Endothelial cell of umbilical vein (primary cell): ENCODE data around the gene GOLGA6L10. TPM values are rescaled to one million over a fixed set of nuclear protein-coding genes. Genes with fewer than 3 reads are reported as not detected.

Source experiments
- BruUV-seq: library from RNA; stranded (reverse); fragments of 400-500 nt; replicated peaks from 2 replicates; lab custom pipeline; 2021; lab: Mats Ljungman, UMichigan
- CTCF ChIA-PET: fragments of 300-600, 350-600 bp; sonication (Branson Sonifier 250); formaldehyde crosslinking; loops from one replicate; lab custom pipeline; 2021; ENCODE audit warnings: antibody characterized with exemption, inconsistent platforms; lab: Charles Lee
- POLR2A ChIA-PET: fragments of 300-600, 350-600 bp; sonication (Branson Sonifier 250); formaldehyde crosslinking; loops from one replicate; lab custom pipeline; 2021; ENCODE audit warnings: antibody characterized with exemption, inconsistent platforms; lab: Charles Lee
- DNase-seq: peaks from one replicate; pipeline ENCODE4 v3.0.0-alpha.2; 2011; ENCODE audit warnings: low read depth, low spot score
- FAIRE-seq: peaks from 2 replicates; lab custom pipeline; 2011; peaks lifted over from hg19 to GRCh38; lab: Jason Lieb, UNC
- H2AFZ ChIP-seq: 2 replicates; pipeline ENCODE4 v1.6.0; 2012; ENCODE audit warnings: low read depth, low read length, control low read depth, inconsistent platforms
- H3K27ac ChIP-seq: 2 replicates; pipeline ENCODE4 v1.5.1; 2011; ENCODE audit warnings: low read depth, mild to moderate bottlenecking, control low read depth, low read length, moderate library complexity; ENCODE audit not compliant: insufficient read depth
- H3K27me3 ChIP-seq, 2 experiments: 2 replicates each; pipeline versions ENCODE4 v1.6.0 to v1.6.1; 2011; ENCODE audit warnings: low read length in 2 of 2, mixed read lengths in 1 of 2; ENCODE audit not compliant: control insufficient read depth in 2 of 2, insufficient read depth in 2 of 2
- H3K36me3 ChIP-seq, 2 experiments: 2 replicates in 1 of 2; 3 replicates in 1 of 2; pipeline ENCODE4 v1.5.1; 2011; ENCODE audit warnings: low read length in 2 of 2, mild to moderate bottlenecking in 1 of 2, moderate library complexity in 1 of 2; ENCODE audit not compliant: control insufficient read depth in 2 of 2, insufficient read depth in 2 of 2; ENCODE audit errors: extremely low read depth in 1 of 2
- H3K4me1 ChIP-seq: 3 replicates; pipeline ENCODE4 v1.5.1; 2011; ENCODE audit warnings: mild to moderate bottlenecking, low read length; ENCODE audit not compliant: control insufficient read depth, insufficient read depth; ENCODE audit errors: extremely low read depth
- H3K4me2 ChIP-seq: 2 replicates; pipeline ENCODE4 v1.6.1; 2011; ENCODE audit warnings: low read length, control low read depth, mixed read lengths; ENCODE audit not compliant: insufficient read depth
- H3K4me3 ChIP-seq, 3 experiments: fragments of 200-600 bp in 1 of 3; sonication (generic), shearing (Covaris generic) in 1 of 3; replicated peaks in 1 of 3; 2 replicates each; pipeline ENCODE4 v1.5.1; 2011 to 2016; ENCODE audit warnings: control low read depth in 3 of 3, low read length in 3 of 3, mild to moderate bottlenecking in 2 of 3, inconsistent platforms in 1 of 3, low read depth in 1 of 3, moderate library complexity in 1 of 3; ENCODE audit not compliant: insufficient read depth in 1 of 3
- H3K79me2 ChIP-seq: 2 replicates; pipeline ENCODE4 v1.6.0; 2012; ENCODE audit warnings: low read length, inconsistent platforms; ENCODE audit not compliant: control insufficient read depth, insufficient read depth
- H3K9ac ChIP-seq: replicated peaks from 2 replicates; pipeline ENCODE3; 2011; ENCODE audit warnings: low read length, control low read depth; ENCODE audit not compliant: insufficient read depth; ENCODE audit errors: extremely low read depth
- H3K9me1 ChIP-seq: replicated peaks from 3 replicates; pipeline ENCODE4 v1.6.0; 2011; ENCODE audit warnings: mild to moderate bottlenecking, low read length; ENCODE audit not compliant: control insufficient read depth, insufficient read depth; ENCODE audit errors: extremely low read depth
- H3K9me3 ChIP-seq: replicated peaks from 2 replicates; pipeline ENCODE4 v1.5.1; 2012; ENCODE audit warnings: low read length, inconsistent platforms; ENCODE audit not compliant: control insufficient read depth, insufficient read depth
- H4K20me1 ChIP-seq: replicated peaks from 2 replicates; pipeline ENCODE3; 2011; ENCODE audit warnings: mild to moderate bottlenecking, low read length; ENCODE audit not compliant: control insufficient read depth, insufficient read depth; ENCODE audit errors: extremely low read depth
- EZH2 ChIP-seq: IDR thresholded peaks from 2 replicates; pipeline ENCODE4 v1.6.1; 2012; ENCODE audit warnings: borderline replicate concordance, low read depth, mild to moderate bottlenecking, moderate library complexity, low read length, inconsistent platforms; ENCODE audit not compliant: severe bottlenecking
- POLR2A ChIP-seq: IDR thresholded peaks from 2 replicates; pipeline ENCODE4 v1.6.1; 2012; ENCODE audit warnings: low read depth, mild to moderate bottlenecking, control low read depth, low read length
- dilution Hi-C: fragments of 300-500 bp; cut with MboI; formaldehyde crosslinking; loops from one replicate; pipeline ENCODE4 v1.15.0; 2019; ENCODE audit warnings: low sequenced_read_pairs; ENCODE audit not compliant: extremely low pct_ligation_motif_present
- intact Hi-C: fragments of 100-400 bp; cut with micrococcal nuclease; formaldehyde crosslinking; loops from one replicate; pipeline ENCODE4 v1.10.0; 2022
- polyA plus RNA-seq, 4 experiments: library from polyadenylated mRNA; depleted of rRNA in 3 of 4; stranded (reverse) in 3 of 4; unstranded in 1 of 4; fragments of >200 nt; gene quantifications; 2 replicates each; pipeline versions ENCODE4 v1.2.1 to v1.2.3, GENCODE V29; 2011 to 2012; ENCODE audit warnings: missing spikeins in 1 of 4
- total RNA-seq: library from RNA; stranded (reverse); gene quantifications from 2 replicates; pipeline ENCODE4 v1.2.3, GENCODE V29; 2021

The GOLGA6L10 gene
- total and polyA plus RNA-seq, 2 donors (not counting 3 experiments of a cell fraction or from before 2014, with no cell fraction given), result 1.2 to 3.9 TPM

DNA sequence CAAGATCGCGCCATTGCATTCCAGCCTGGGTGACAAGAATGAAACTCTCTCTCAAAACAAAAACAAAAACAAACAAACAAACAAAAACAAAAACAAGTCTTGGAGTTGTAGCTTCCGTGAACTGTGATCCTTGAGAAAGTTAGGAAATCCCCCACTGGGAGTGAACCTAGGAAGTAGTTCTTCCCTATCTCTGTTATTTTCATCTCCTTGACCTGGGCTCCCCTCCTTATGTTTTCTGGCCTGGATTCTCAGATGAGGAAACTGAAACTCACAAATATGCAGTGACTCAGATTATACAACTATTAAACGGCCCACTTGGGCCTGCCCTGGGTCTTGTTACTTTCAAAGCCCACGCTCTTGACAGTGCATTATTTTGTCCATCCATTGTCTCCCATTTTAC is 57.0 kb downstream of the GOLGA6L10 start:
- no peak for DNase-seq
- H3K36me3 ChIP-seq, result no peaks in the 10 kb centered on the region
- H3K79me2 ChIP-seq, result no peaks in the 10 kb centered on the region
- no peaks in the 10 kb centered on the region for H3K4me1 ChIP-seq
- intact Hi-C loops, result no loop called here
- no peaks in the 10 kb centered on the region for H3K9me1 ChIP-seq
- BruUV-seq, result no TSS peak
- no peak overlapping the region for H3K9ac ChIP-seq
- no peak overlapping the region for H2AFZ ChIP-seq
- H3K4me2 ChIP-seq, result no peak overlapping the region
- no peak for FAIRE-seq
- no peaks in the 10 kb centered on the region for H4K20me1 ChIP-seq
- no peaks in the 10 kb centered on the region for H3K9me3 ChIP-seq
- POLR2A ChIA-PET, result no interaction called here
- TF ChIP-seq EZH2 (no peak), POLR2A (no peak)
- dilution Hi-C loops, result no loop called here
- H3K27me3 ChIP-seq, result peaks cover 3 to 16% of the 10 kb centered on the region in 2 experiments
- CTCF ChIA-PET, result no interaction called here
- no peak overlapping the region for H3K4me3 ChIP-seq
- H3K27ac ChIP-seq, result no peak overlapping the region

Other genes with a start within 250 kb of the GOLGA6L10 start
- 21.9 and 22.0 TPM in 2 replicates for gene EFL1, start 86.7 kb downstream of the GOLGA6L10 start, total RNA-seq
- 5.7 and 6.6 TPM in 2 replicates for gene EFL1, start 86.7 kb downstream of the GOLGA6L10 start, polyA plus RNA-seq
- gene SAXO2, start 86.7 kb downstream of the GOLGA6L10 start, total RNA-seq, result 0.67 and 5.2 TPM in 2 replicates
- gene SAXO2, start 86.7 kb downstream of the GOLGA6L10 start, polyA plus RNA-seq, result 0.98 and 1.5 TPM in 2 replicates
- 3.8 and 4.5 TPM in 2 replicates for gene GOLGA6L9, start 80.3 kb upstream of the GOLGA6L10 start, total RNA-seq
- gene GOLGA6L9, start 80.3 kb upstream of the GOLGA6L10 start, polyA plus RNA-seq, result 1.0 and 1.3 TPM in 2 replicates
- gene RPS17, start 191.0 kb upstream of the GOLGA6L10 start, total RNA-seq, result 1,599 and 1,690 TPM in 2 replicates
- gene RPS17, start 191.0 kb upstream of the GOLGA6L10 start, polyA plus RNA-seq, result 2,963 and 4,382 TPM in 2 replicates